ENCODE measurements around the gene TTC16. TPM values are rescaled to one million over a fixed set of nuclear protein-coding genes. Genes with fewer than 3 reads are reported as not detected.

TTC16 gene
- total RNA-seq, 6 experiments from 2014 or later, result 0.05 to 0.12 TPM; not detected in 4

DNA sequence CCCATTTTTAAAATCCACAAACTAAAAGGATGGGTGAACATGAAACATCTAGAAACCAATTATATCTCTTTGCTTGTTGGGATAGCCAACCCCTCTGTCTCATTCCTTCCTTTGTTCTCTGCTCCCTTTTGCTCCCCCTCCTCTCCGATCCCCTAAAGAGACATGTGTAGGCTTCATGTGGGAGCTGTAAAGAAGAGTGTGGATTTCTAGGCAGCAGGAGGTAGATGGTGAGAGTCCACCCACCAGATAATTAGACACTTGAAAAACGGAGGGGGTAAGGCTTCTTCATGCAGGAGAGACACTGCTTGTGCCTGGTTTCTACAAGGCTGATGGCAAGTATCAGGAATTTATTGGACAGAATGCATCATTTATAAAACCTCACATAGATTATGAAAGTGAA, 36.4 kb upstream of the TTC16 start:
- Histone ChIP-seq H3K9me3 (no peaks in the 10 kb centered on the region), H3K4me3 (no peak overlapping the region), H3K27ac (no peak overlapping the region), H3K4me1 (no peaks in the 10 kb centered on the region), H3K36me3 (no peaks in the 10 kb centered on the region), H3K27me3 (no peaks in the 10 kb centered on the region)
- TF ChIP-seq POLR2A (IDR thresholded peaks at IDR 0.05), result no peak
- TF ChIP-seq, protein P1, sequence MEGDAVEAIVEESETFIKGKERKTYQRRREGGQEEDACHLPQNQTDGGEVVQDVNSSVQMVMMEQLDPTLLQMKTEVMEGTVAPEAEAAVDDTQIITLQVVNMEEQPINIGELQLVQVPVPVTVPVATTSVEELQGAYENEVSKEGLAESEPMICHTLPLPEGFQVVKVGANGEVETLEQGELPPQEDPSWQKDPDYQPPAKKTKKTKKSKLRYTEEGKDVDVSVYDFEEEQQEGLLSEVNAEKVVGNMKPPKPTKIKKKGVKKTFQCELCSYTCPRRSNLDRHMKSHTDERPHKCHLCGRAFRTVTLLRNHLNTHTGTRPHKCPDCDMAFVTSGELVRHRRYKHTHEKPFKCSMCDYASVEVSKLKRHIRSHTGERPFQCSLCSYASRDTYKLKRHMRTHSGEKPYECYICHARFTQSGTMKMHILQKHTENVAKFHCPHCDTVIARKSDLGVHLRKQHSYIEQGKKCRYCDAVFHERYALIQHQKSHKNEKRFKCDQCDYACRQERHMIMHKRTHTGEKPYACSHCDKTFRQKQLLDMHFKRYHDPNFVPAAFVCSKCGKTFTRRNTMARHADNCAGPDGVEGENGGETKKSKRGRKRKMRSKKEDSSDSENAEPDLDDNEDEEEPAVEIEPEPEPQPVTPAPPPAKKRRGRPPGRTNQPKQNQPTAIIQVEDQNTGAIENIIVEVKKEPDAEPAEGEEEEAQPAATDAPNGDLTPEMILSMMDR (IDR thresholded peaks at IDR 0.05), result no peak
- ATAC-seq, result no peak
- WGBS (ENCODE audit: insufficient coverage, low coverage, low lambda C conversion rate, missing lambda C conversion rate), result 54% methylated on average over 2 of the region's 2 CpGs
- no peak for DNase-seq
- intact Hi-C loops (cut with DNase I), result no loop called here

DNA sequence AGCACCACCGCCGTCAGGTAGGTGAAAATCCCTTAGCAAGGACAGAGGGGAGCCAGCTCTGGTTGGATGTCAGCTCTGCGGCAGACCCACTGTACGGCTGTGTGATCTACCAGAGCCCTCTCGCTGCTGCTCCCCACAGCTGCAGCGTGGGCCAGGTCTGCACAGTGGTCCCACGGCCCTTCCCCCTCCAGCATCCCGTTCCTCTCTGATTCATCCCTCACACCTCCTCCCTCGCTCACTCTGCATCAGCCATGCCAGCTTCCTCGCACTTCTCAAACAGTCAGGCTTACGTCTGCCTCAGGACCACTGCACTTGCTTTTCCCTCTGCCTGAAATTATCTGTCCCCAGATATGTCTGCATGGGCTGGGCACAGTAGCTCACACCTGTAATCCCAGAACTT, 35.7 kb upstream of the TTC16 start:
- intact Hi-C loops (cut with DNase I), result no loop called here
- no peaks in the 10 kb centered on the region for H3K4me1 ChIP-seq
- H3K9me3 ChIP-seq, result no peaks in the 10 kb centered on the region
- no peaks in the 10 kb centered on the region for H3K27me3 ChIP-seq
- H3K4me3 ChIP-seq, result no peak overlapping the region
- no peak overlapping the region for H3K27ac ChIP-seq
- no peaks in the 10 kb centered on the region for H3K36me3 ChIP-seq
- 90% methylated on average over 10 of the region's 11 CpGs for WGBS (ENCODE audit: insufficient coverage, low coverage, low lambda C conversion rate, missing lambda C conversion rate)
- no peak for TF ChIP-seq POLR2A (IDR thresholded peaks at IDR 0.05)
- TF ChIP-seq, protein P1 (IDR thresholded peaks at IDR 0.05), result no peak
- ATAC-seq (no peak), DNase-seq (no peak)

DNA sequence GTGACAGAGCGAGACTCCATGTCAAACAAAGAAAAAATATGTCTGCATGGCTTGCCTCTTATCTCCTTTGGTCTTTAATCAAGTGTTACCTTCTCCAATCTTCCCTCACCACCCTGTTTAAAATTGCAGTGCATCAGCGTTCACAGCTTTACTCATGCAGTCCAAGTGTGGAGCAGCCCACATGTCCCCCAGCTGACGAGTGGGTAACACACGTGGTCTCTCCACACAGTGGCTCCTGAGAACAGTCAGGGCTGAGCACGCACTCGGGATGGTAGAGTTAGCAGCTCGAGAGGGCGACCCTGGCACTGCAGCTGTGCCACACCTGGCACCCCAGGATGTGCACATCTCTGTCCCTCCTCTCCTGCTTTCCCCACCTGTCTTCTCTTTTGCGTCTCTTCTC, 35.0 kb upstream of the TTC16 start:
- Histone ChIP-seq H3K27me3 (no peaks in the 10 kb centered on the region), H3K36me3 (no peaks in the 10 kb centered on the region), H3K9me3 (no peaks in the 10 kb centered on the region), H3K4me1 (no peaks in the 10 kb centered on the region), H3K27ac (no peak overlapping the region), H3K4me3 (no peak overlapping the region)
- no peak for DNase-seq
- intact Hi-C loops (cut with DNase I), result no loop called here
- TF ChIP-seq POLR2A (IDR thresholded peaks at IDR 0.05), result no peak
- TF ChIP-seq, protein P1 (IDR thresholded peaks at IDR 0.05), result no peak
- ATAC-seq, result no peak
- 90% methylated on average over 8 of the region's 9 CpGs for WGBS (ENCODE audit: insufficient coverage, low coverage, low lambda C conversion rate, missing lambda C conversion rate)

DNA sequence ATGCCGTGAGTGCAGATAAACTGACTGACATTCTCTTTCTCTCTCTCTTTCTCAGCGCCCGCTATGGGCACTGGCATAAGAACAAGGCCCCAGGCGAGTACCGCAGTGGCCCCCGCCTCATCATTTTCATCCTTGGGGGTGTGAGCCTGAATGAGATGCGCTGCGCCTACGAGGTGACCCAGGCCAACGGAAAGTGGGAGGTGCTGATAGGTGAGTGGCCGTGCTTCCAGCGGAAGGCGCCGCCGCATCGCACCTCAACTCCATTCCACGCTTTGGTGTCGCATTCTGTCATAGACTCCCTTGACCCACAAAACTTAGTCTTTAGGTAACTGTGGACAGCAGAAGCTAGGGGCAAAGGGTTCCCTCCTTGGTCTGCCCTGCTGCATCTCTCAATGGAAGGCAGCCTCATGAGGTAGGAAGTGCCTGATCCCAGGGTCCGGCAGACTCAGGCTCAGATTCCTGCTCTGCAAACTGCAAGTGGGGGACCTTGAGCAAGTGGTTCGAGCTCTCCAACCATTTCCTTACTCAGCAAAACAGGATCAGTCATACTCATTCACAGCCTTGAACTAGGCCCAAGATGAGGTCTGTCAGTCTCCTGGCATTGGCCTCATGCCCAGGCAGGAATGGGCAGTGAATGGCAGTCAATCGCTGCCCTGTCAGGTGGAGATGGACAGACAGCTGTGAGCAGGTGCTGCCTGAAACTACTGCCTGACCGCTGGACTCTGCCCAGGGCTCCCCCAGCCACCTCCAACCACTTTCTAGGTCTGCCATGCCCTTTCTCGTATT, 33.3 kb upstream of the TTC16 start:
- H3K36me3 ChIP-seq, result no peaks in the 10 kb centered on the region
- ATAC-seq (peak; percentile 17 to 86 (median 52)), DNase-seq (peak in 2 of 3 donors; percentile 36 to 67)

More for the DNA sequence above, 33.3 kb upstream of the TTC16 start:
- Histone ChIP-seq H3K27ac (no peak overlapping the region), H3K4me1 (no peaks in the 10 kb centered on the region), H3K9me3 (no peaks in the 10 kb centered on the region), H3K4me3 (no peak overlapping the region), H3K27me3 (no peaks in the 10 kb centered on the region)
- WGBS (ENCODE audit: insufficient coverage, low coverage, low lambda C conversion rate, missing lambda C conversion rate), result 88% methylated on average over 17 of the region's 23 CpGs
- TF ChIP-seq, protein P1 (IDR thresholded peaks at IDR 0.05), result no peak
- intact Hi-C loops (cut with DNase I), result no loop called here
